HT-29 (cell line): ENCODE data around the gene TEDDM1. TPM values are rescaled to one million over a fixed set of nuclear protein-coding genes. Genes with fewer than 3 reads are reported as not detected.
"Not testable (repeated sequence)": the region's sequence is repeated elsewhere in the genome, so short reads cannot be mapped to it uniquely, and the experiment has no call there.

Experiments
- DNase-seq: peaks from one replicate; pipeline ENCODE4 v3.0.0-alpha.2; 2015; ENCODE audit warnings: low spot score
- total RNA-seq: library from RNA; depleted of rRNA; stranded (reverse); fragments of >200 nt; shearing (Covaris generic); gene quantifications from 2 replicates; pipeline ENCODE4 v1.2.3, GENCODE V29; 2014

The TEDDM1 gene
- total RNA-seq, 1 experiment from 2014 or later, result not detected

DNA sequence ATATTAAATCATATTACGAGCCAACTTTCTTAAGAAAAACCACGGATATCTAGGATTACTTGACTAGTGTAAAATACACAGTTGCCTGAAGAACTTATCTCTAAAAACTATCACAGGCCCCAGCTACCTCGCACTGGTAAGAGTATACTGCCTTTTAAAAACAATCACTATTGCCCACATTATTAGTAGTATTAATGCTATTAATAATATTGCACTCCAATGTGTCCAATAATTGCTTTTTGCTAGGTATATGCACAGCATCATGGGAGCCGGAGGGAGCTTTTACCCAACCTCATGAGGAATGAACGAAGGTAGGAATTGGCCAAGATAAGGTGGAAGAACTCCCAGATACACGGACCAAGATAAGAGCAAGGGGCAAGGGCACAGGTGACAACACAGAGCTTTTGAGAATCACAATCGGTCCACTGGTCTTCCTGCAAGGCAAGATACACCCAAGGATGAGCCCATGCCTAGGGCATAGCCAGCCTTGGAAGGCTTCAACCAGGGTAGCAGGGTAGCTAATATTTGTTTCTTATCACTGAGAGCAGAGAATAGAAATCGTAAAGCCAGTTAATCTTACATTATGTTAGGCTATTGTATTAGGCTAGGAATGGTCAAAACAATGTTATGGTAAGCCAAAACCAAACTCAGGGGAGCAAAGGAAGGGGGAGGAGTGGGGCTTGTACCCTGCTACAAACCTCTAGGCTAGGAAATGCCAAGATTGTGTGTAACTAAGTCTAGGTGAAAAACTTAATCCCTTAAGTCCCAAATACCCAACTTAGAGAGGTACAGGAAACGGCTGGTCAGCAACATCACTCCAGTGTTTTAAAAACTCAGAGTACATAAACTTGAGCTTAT, 18.3 kb downstream of the TEDDM1 start:
- DNase-seq, result no peak

DNA sequence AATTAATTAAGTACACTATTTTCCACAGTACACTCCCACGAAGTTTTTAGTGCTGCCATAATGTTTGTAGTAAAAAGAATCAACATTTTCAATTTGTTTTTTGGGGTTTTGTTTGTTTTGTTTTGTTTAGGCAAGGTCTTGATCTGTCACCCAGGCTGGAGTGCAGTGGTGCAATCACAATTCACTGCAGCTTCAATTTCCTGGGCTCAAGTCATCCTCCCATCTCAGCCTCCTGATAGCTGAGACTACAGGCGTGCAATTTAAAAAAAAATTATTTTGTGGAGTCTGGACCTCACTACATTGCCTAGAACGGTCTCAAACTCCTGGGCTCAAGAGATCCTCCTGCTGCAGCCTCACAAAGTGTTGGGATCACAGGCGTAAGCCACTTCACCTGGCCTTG, 20.3 kb downstream of the TEDDM1 start:
- no peak for DNase-seq

DNA sequence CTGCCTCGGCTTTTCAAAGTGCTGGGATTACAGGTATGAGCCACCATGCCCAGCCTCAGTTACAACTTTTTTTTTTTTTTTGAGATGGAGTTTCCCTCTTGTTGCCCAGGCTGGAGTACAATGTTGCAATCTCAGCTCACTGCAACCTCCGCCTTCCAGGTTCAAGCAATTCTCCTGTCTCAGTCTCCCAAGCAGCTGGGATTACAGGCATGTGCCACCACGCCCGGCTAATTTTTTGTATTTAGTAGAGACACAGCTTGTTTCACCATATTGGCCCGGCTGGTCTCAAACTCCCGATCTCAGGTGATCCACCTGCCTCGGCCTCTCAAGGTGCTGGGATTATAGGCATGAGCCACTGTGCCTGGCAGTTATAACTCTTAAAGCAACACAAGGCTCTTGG, 20.7 kb downstream of the TEDDM1 start:
- not testable (repeated sequence) for DNase-seq

DNA sequence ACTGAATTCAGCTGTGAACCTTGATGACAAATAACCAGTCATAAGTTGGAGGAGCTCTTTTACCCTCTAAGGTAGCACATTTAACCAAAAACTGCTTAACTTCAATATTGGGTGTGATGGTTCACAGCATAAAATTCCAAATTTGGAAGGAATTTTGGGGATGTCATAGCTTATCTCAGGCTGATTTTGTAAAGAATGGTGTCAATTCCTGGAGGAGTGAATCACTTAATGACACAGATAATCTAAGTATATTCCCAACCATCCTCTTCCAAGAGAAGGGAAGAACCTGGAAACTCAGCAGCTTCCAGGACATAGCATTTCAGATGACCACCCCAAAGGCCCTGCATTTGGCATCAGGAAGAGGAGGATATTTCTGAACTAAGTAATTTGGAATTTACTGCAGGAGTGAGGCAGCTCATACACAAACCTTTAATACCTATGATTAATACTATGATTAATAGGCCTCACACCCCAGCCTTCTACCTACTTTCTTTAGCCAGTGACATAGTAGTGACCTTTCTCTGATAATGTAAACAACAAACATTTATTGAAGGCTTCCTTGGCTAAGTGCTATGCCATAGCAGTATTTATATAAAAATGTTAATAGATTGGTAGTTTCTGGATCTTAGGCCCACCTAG, 23.4 kb downstream of the TEDDM1 start:
- no peak for DNase-seq

DNA sequence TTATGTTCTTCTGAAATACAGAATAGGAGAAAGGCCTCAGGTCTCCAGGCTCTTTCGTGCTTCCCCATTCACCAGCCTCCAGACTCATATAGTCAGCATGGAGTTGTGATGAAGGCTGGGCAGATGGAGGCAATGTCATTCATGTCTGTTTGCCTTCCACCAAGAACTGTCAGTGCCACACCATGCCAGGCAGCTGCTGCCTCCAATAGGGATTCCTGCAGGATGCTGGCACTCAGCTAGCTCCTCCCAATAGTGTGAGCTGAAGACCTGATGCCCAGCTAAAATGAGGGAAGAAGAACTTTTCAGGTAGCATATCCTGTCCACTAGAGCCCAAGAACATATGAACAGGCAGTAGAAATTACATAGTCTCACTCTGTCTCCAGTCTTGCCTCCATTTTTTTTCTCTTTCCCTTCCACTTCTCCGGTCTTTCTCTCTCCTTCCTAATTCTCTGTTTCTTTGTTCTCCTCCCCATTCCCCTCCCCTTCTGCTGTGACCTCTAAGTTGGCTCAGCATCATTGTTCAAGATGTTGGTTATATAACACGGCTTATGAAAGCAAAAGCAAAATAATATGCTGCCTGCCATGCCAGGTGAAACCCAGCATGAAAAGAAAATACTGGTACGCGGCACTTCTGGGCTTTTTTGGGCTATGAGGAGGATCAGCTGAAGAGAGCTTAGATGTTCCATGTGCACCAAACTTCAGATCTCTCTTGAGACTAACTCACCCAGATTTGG, 26.2 kb downstream of the TEDDM1 start:
- no peak for DNase-seq

DNA sequence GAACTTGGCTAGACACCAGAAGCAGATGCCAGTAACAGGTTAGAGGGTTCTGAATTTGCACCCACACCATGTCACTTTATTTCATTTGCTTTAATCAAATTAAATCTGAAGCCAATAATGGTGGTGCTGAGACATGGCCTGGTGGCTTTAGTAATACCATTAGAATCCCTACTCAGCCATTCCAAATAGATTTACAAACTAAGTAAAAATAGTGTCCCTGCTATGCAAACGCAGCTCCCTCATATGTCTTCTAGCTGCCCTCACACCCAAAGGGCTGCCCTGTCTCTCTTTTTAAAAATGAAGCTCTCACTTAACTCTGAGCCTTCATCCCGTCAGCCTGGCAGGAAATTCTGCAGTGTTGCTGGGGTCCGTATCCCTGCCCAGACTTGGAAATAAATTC, 29.9 kb downstream of the TEDDM1 start:
- DNase-seq, result no peak

DNA sequence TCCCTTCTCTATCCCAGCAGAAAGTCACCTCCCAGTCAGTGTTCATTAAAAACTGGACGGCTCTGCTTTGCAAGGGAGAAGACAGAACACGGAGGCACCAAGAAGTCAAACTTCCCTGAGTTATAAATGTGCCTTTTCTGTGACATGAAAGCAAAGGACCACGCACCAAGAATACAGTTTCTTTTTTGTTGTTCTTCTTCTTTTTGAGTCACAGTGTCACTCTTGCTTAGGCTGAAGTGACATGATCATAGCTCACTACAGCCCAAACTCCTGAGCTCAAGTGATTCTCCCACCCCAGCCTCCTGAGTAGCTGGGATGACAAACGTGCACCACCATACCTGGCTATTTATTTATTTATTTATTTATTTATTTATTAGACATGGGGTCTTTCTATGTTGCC, 31.6 kb downstream of the TEDDM1 start:
- DNase-seq, result no peak

DNA sequence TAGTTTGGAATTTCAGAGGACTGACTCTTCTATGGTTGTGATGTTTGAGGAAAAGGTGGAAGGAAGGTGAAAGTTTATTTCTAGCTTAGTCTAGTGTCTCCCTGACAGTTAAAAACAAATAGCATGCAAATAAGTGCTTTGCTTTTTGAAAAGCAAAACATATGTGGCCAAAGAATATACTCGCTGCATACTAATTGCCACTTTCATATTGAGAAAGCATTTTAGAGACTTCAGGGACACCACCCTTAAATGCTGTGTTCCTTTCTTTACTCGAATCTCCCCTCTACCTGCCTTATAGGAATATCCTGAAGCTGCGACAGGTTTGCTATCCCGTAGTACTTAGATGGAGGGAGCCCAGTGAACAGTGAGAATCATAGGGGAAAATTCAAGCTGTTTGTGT, 32.1 kb downstream of the TEDDM1 start:
- no peak for DNase-seq

DNA sequence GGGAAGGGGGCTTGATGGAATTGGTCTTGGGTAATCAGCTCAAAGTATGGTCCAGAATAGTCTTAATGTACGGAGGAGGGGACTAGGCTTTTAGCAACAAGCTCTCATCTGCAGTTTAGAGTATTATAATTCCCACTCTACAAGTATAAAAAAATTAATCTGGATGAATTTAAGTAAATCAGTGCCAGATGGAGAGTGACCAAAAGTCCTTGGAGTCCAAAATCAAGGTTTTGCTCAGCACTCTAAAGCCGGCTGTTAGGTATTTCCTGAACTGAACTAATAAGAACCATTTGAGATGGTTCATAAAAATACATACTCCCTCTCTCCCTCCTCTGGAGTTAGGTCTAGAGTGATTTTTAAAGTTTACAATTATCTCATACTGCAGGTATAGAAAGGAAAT, 32.5 kb downstream of the TEDDM1 start:
- no peak for DNase-seq

DNA sequence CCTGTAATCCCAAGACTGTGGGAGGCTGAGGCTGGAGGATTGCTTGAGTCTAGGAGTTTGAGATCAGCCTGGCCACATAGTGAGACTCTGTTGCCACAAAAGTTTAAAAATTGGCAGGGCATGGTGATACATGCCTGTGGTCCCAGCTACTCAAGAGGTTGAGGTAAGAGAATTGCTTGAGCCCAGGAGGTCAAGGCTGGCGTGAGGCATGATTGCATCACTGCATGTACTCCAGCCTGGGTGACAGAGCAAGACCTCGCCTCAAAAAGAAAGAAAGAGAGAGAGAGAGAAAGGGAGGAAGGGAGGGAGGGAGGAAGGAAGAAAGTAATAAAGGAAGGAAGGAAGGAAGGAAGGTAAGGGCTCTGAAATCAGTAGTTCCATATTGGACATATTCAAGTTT, 33.9 kb downstream of the TEDDM1 start:
- DNase-seq, result no peak

DNA sequence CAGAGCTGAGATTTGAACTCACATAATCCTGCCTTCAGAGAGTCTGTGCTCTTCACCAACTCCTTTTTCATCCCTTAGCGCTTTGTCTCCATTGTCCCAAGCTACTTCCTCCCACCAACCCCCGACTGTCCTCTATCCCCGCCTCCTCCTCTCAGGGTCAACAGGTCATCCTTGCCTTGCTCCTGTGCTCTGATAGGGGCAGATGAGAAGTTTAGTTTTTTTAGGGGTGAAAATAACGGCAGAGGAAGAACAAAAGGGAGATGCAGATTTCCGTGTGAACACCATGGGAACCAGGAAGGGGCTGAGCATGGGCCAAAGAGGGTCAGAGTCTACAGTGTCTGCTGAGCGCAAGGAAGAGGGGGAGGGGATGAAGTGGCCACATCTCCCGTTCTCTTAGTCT, 40.8 kb downstream of the TEDDM1 start:
- no peak for DNase-seq

DNA sequence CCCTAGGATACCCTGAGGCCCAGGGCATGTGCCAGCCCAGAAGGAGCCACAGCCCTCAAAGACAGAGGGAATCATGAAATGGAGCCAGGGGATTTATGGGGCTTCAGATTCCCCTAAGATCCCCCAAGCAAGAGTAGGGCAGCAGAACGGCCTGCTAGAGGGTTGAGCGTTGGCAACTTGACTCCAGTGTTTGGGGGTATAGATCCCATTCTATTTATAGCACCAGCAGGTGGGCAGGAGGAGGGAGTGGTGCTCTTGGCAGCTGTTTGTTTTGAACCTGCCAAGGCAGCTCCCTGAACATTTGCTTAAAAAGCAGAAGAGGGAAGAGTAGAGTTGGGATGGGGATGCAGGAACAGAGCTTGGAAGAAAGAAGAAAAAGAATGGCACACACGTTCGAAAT, 42.6 kb downstream of the TEDDM1 start:
- no peak for DNase-seq

DNA sequence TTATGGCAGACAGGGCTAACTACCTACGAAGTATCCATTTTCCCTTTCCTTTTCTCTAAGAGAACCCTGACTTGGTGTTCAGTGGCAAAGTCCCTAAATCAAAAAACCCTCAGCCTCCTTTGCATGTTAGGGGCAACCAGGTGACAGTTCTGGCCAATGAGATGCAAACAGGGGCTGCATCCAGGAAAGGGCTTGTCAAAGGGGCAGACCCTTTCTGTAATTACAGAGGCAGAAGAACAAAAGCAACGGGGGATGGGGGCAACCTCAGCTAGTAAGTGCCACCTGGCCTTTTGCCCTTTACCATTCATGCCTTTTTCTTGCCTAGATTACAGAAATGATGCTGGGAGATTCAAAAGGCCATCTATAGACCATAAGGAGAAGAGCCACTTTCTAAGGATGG, 43.3 kb downstream of the TEDDM1 start:
- no peak for DNase-seq

DNA sequence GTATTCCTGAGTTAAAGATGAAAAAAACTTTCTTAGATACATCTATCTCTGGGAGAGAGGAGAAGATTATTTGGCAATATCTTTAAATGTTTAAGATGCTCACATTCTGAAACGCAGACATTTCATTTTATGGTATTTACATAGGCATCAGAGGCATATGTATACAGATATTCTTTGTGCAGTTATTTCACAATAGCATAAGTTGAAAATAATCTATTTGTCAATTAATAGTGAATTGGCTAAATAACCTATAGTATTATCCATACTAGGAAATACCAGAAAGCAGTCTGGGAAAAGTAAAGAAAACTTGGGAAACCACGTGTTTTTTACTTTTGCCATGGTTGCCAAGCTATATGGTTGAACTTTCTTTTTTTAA, 44.8 kb downstream of the TEDDM1 start:
- DNase-seq, result no peak

DNA sequence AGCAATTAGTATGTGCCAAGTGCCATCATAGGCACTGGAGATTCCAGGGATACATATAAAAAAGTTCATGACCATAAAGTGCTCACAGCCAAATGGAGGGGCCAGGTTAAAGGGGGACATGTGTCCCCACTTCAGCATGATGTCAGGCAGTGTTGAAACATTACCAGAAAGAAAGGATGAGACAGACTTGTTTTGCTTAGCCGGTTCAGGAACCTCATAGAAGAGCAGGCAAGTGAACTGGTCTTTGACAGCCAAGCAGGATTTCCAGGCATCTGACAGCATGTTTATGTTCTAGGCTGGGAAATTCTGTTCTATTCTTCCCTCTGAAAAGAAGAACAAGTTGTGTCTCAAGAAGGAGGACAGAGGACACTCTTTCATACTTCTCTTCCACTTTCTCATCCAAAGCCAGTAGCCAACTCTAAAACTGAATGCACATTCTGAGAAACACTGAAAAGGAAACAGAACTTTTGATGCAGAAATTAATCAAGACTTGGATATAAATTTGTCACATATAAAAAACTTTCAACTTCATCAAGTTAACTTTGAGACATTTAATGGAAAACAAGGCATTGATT, 48.6 kb downstream of the TEDDM1 start:
- no peak for DNase-seq

DNA sequence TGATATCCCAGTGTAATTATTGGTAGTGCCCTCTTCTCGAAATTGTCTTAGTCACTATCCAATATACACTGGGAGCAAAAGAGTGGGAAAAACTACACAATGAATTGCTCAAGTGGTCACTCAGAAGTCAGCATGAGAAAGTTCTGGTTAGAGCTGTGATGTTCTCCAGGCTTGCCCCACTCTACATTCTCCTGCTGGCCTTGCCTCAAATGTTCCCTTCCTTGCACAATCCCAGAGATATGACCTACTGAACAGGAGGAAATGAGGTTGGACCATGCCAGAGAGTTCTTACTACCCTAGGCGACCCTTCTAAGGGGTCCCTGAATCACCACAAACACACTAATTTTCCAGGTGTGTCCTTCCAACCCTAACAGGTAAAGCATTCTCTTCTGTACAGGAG, 49.6 kb downstream of the TEDDM1 start:
- DNase-seq, result no peak

DNA sequence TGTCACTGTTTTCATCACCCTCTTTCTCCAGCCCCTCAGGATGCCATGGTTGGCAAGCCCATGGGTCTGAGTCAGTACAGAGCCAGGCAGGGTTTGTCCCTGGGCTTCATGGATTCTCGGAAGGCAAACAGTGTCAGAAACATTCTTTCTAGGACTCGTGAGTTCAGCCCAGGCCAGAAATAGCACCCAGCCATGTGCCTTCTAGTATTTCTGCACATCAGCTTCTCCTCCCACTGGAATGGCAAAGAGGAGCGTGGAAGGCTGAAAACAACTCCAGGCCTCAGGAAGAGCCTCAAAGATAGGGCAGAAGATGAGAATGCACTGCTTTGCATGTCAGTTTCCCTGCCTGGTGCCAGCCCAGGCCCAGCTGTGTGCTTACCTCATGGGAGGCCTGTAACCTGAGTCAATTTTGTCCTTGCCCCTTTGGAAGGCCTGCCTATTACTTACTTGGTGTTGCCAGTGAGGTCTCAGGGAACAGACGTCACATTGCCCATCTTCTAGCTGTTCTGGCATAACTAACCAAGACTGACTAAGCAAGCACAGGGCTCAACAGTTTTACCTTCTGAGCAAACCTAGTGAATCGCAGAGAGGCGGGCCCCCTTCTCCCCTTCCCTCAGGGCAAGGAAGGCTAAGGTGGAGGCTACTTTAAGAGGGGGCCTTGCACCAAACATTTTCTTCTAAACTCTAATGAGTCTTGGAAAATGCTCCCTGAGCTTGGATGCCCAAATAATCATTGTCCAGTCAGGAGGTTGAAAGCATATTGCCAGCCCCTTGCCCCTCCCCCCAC, 51.3 kb downstream of the TEDDM1 start:
- DNase-seq, result no peak
